GM12865 (cell line): ENCODE measurements around the gene MOCS3.

Experiments used
- DNase-seq: peaks from one replicate; pipeline ENCODE4 v3.0.0; 2010; ENCODE audit warnings: low read depth
- H3K4me3 ChIP-seq: 2 replicates; pipeline ENCODE4 v1.5.1; 2011; ENCODE audit warnings: mild to moderate bottlenecking, low read depth, low read length, control low read depth
- CTCF ChIP-seq: IDR thresholded peaks from 2 replicates; pipeline ENCODE4 v1.5.1; 2011; ENCODE audit warnings: low read length, control low read depth, low read depth, inconsistent platforms; ENCODE audit not compliant: insufficient read depth; ENCODE audit errors: missing control alignments

Gene MOCS3

GRCh38 chr20:50992733-50993457 lies 34.3 kb downstream of the MOCS3 start:
- DNase-seq: peak; percentile 64
- peak; percentile 41 for TF ChIP-seq CTCF
- H3K4me3 ChIP-seq: no peak overlapping the region

- H3K4me3 ChIP-seq: no peak overlapping the region
- DNase-seq: no peak
- no peak for TF ChIP-seq CTCF
Observed at GRCh38 chr20:50993876-50994275, 35.3 kb downstream of the MOCS3 start.

DNA sequence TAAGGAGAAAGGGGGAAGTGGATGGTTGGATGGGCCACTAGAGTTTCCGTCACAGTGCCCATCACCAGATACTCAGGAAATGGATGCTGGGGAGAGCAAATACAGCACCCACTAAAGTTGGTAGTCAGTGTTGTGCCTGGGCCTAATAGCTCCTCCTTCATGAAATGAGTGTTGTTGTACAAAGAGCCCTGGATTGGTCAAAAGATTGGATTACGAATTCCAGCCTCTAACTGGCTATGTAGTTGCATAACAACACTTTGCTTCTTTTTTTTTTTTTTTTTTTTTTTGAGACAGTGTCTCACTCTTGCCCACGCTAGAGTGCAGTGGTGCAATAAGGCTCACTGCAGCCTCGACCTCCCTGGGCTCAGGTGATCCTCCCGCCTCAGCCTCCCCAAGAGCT lies 36.9 kb downstream of the MOCS3 start:
- no peak for TF ChIP-seq CTCF
- H3K4me3 ChIP-seq: no peak overlapping the region
- no peak for DNase-seq

GRCh38 chr20:50996901-50997865 lies 38.6 kb downstream of the MOCS3 start:
- H3K4me3 ChIP-seq: no peak overlapping the region
- TF ChIP-seq CTCF: no peak
- no peak for DNase-seq

DNA sequence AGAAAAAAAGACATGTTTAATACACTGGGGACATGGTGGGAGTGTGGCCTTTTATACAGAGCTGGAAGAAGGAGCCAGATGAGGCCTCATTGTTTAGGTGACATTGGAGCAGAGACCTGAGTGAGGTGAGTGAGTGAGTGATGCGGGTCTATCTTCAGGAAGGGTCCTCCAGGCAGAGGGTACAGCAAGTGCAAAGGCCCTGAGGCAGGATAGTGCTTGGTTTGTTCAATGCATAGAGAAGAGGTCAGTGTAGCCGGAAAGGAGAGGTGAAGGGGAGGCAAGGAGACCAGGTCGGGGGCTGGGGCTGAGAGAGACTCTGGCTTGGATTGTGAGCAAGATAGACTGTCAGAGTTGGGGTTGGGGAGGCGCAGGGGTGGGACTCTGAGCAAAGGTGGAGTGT lies 40.7 kb downstream of the MOCS3 start:
- TF ChIP-seq CTCF: no peak

GRCh38 chr20:51001430-51002265 lies 43.0 kb downstream of the MOCS3 start:
- no peak for DNase-seq
- TF ChIP-seq CTCF: no peak
- no peak overlapping the region for H3K4me3 ChIP-seq

More for the DNA sequence above, 40.7 kb downstream of the MOCS3 start:
- no peak overlapping the region for H3K4me3 ChIP-seq
- no peak for DNase-seq
